A172 (cell line): ENCODE measurements around the gene TMEM168. TPM values are rescaled to one million over a fixed set of nuclear protein-coding genes. Genes with fewer than 3 reads are reported as not detected.

Experiments
- DNase-seq: peaks from one replicate; pipeline ENCODE4 v3.0.0-alpha.2; 2015; ENCODE audit warnings: low spot score
- total RNA-seq: library from RNA; depleted of rRNA; stranded (reverse); fragments of >200 nt; shearing (Covaris generic); gene quantifications from 2 replicates; pipeline ENCODE4 v1.2.3, GENCODE V29; 2014

TMEM168 gene
- total RNA-seq, 1 experiment from 2014 or later: 19.8 TPM

DNA sequence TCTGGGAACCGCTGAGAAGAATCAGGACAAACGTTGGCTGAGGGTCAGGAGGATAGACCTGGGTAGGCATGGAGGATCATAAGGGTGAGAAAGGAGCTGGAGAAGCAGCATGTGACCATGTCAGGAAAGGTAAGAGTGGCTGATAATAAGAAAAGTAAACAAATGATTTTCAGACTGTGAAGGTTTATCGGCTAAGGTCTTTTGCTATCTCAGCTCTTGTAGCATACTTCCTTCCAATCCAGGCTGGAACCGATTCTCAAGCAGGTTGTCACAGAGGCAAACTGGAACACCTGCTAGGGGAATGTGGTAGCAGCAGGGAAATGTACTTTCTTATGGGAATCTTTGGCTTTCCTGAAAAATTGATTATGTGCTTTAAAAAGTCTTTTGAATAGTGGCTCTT is 74.7 kb downstream of the TMEM168 start:
- no peak for DNase-seq

DNA sequence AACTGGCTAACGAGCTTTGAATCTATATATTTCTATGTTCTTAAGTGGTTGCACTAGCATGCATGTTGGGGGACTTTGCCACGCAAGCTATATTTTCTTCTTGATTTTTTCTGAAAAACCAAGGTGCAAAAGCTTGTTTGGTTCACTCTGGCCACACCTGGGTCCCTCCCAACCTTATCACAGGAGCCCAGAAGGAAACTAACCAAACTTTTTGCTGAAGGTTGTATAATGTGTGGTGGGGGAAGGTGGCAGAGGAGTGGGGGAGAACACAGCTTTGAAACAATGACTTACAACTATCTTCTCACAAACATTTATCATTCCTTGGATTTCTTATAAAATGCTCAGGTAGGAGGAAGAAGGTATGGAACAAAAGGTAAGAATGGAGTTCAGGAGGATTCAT is 75.3 kb downstream of the TMEM168 start:
- no peak for DNase-seq
